GM19328 (cell line): ENCODE results near the gene SLC66A2.

ENCODE experiments used
- ATAC-seq: cut with Tn5 transposase; IDR thresholded peaks from one replicate; pipeline ENCODE4 v1.9.1; 2021; ENCODE audit warnings: mild to moderate bottlenecking, moderate library complexity; ENCODE audit not compliant: unreplicated experiment

The SLC66A2 gene

GRCh38 chr18:79921984-79922965 lies 29.2 kb downstream of the SLC66A2 start:
- ATAC-seq = no peak

- no peak for ATAC-seq
Observed at GRCh38 chr18:79919089-79919488, 32.4 kb downstream of the SLC66A2 start.

- no peak for ATAC-seq
Observed at GRCh38 chr18:79918615-79919011, 32.8 kb downstream of the SLC66A2 start.

- no peak for ATAC-seq
Observed at GRCh38 chr18:79917853-79918614, 33.4 kb downstream of the SLC66A2 start.

GRCh38 chr18:79917169-79917852 lies 34.1 kb downstream of the SLC66A2 start:
- ATAC-seq = no peak

GRCh38 chr18:79916546-79917168 lies 34.8 kb downstream of the SLC66A2 start:
- ATAC-seq = no peak

GRCh38 chr18:79916128-79916494 lies 35.3 kb downstream of the SLC66A2 start:
- no peak for ATAC-seq

- no peak for ATAC-seq
Observed at GRCh38 chr18:79915161-79916127, 36.0 kb downstream of the SLC66A2 start.

- ATAC-seq = no peak
Observed at GRCh38 chr18:79914614-79915160, 36.8 kb downstream of the SLC66A2 start.

- no peak for ATAC-seq
Observed at GRCh38 chr18:79912994-79913831, 38.2 kb downstream of the SLC66A2 start.

- ATAC-seq = no peak
Observed at GRCh38 chr18:79912409-79912991, 39.0 kb downstream of the SLC66A2 start.

- ATAC-seq = no peak
Observed at GRCh38 chr18:79911344-79912270, 39.8 kb downstream of the SLC66A2 start.

GRCh38 chr18:79910563-79911343 lies 40.7 kb downstream of the SLC66A2 start:
- no peak for ATAC-seq

GRCh38 chr18:79906706-79907105 lies 44.7 kb downstream of the SLC66A2 start:
- ATAC-seq = no peak

GRCh38 chr18:79905993-79906392 lies 45.5 kb downstream of the SLC66A2 start:
- no peak for ATAC-seq

GRCh38 chr18:79905389-79905911 lies 46.0 kb downstream of the SLC66A2 start:
- no peak for ATAC-seq
